ENCODE measurements around the gene SLC25A24.

Gene SLC25A24

GRCh38 chr1:108106775-108107174 is 93.4 kb downstream of the SLC25A24 start:
- DNase-seq (ENCODE audit: low read depth in 2 of 2): no peak

GRCh38 chr1:108100148-108100547 is 100.0 kb downstream of the SLC25A24 start:
- DNase-seq (ENCODE audit: low read depth in 2 of 2): no peak

- no peak for DNase-seq (ENCODE audit: low read depth in 2 of 2)
Observed at GRCh38 chr1:108097018-108097417, 103.1 kb downstream of the SLC25A24 start.

- DNase-seq (ENCODE audit: low read depth in 2 of 2): no peak
Observed at GRCh38 chr1:108096089-108096488, 104.1 kb downstream of the SLC25A24 start.

GRCh38 chr1:108089477-108089876 is 110.7 kb downstream of the SLC25A24 start:
- no peak for DNase-seq (ENCODE audit: low read depth in 2 of 2)

GRCh38 chr1:108085628-108086027 is 114.5 kb downstream of the SLC25A24 start:
- no peak for DNase-seq (ENCODE audit: low read depth in 2 of 2)

GRCh38 chr1:108084866-108085477 is 115.2 kb downstream of the SLC25A24 start:
- DNase-seq (ENCODE audit: low read depth in 2 of 2): no peak
